IMR-90 (cell line): ENCODE data around the gene C1QL1. TPM values are rescaled to one million over a fixed set of nuclear protein-coding genes. Genes with fewer than 3 reads are reported as not detected.

ENCODE experiments used
- ATAC-seq: fragments of 200-7000 bp; cut with Tn5 transposase; 2 replicates; pipeline ENCODE4 v1.9.1; 2020; ENCODE audit warnings: low read depth, mild to moderate bottlenecking, moderate library complexity
- BruUV-seq: library from RNA; stranded (reverse); fragments of 400-500 nt; replicated peaks from 2 replicates; lab custom pipeline; 2021; lab: Mats Ljungman, UMichigan
- CTCF ChIA-PET: fragments of 300-600 bp; formaldehyde crosslinking; extraction: SDS; loops from one replicate; lab custom pipeline; 2021; ENCODE audit warnings: antibody characterized with exemption; lab: Yijun Ruan, JAX
- POLR2A ChIA-PET: fragments of 300-600 bp; sonication (Branson Sonifier 250); formaldehyde crosslinking; loops from one replicate; lab custom pipeline; 2022; ENCODE audit warnings: antibody characterized with exemption; ENCODE audit not compliant: unreplicated experiment; lab: Charles Lee
- DNase-seq: peaks from one replicate; pipeline ENCODE4 v3.0.0; 2013
- H2AFZ ChIP-seq: replicated peaks from 2 replicates; pipeline ENCODE3; 2013; ENCODE audit warnings: low read length, mild to moderate bottlenecking; ENCODE audit not compliant: poor library complexity
- H2AK5ac ChIP-seq: 2 replicates; pipeline ENCODE4 v1.6.1; 2013; ENCODE audit warnings: low read depth, low read length, inconsistent platforms
- H2AK9ac ChIP-seq: replicated peaks from 2 replicates; pipeline ENCODE3; 2013; ENCODE audit warnings: mild to moderate bottlenecking, low read depth, low read length, moderate library complexity; ENCODE audit not compliant: poor library complexity
- H2BK120ac ChIP-seq: 2 replicates; pipeline ENCODE4 v1.6.1; 2013; ENCODE audit warnings: low read depth, low read length, inconsistent platforms
- H2BK15ac ChIP-seq: 3 replicates; pipeline ENCODE4 v1.6.1; 2013; ENCODE audit warnings: low read depth, low read length, inconsistent platforms
- H2BK20ac ChIP-seq: 2 replicates; pipeline ENCODE4 v1.6.1; 2013; ENCODE audit warnings: low read depth, mild to moderate bottlenecking, inconsistent platforms, low read length, moderate library complexity
- H2BK5ac ChIP-seq: 2 replicates; pipeline ENCODE4 v1.6.1; 2013; ENCODE audit warnings: mild to moderate bottlenecking, low read depth, low read length, inconsistent platforms; ENCODE audit not compliant: poor library complexity, severe bottlenecking
- H3K14ac ChIP-seq: replicated peaks from 2 replicates; pipeline ENCODE4 v1.6.1; 2013; ENCODE audit warnings: low read depth, low read length, inconsistent platforms
- H3K18ac ChIP-seq: 2 replicates; pipeline ENCODE4 v1.6.1; 2013; ENCODE audit warnings: low read depth, low read length, control low read depth
- H3K23ac ChIP-seq: 2 replicates; pipeline ENCODE4 v1.6.1; 2013; ENCODE audit warnings: low read depth, low read length, inconsistent platforms
- H3K27ac ChIP-seq: 2 replicates; pipeline ENCODE4 v1.5.1; 2013; ENCODE audit warnings: mild to moderate bottlenecking, control low read depth, low read length; ENCODE audit not compliant: insufficient read depth
- H3K27me3 ChIP-seq: 2 replicates; pipeline ENCODE4 v1.6.1; 2013; ENCODE audit warnings: low read length; ENCODE audit not compliant: control insufficient read depth, insufficient read depth
- H3K36me3 ChIP-seq: 2 replicates; pipeline ENCODE4 v1.6.1; 2013; ENCODE audit warnings: low read length, mixed read lengths; ENCODE audit not compliant: control insufficient read depth, insufficient read depth
- H3K4ac ChIP-seq: 2 replicates; pipeline ENCODE4 v1.6.1; 2013; ENCODE audit warnings: low read depth, low read length, inconsistent platforms
- H3K4me1 ChIP-seq: 2 replicates; pipeline ENCODE4 v1.6.1; 2013; ENCODE audit warnings: low read length, mixed read lengths; ENCODE audit not compliant: control insufficient read depth, insufficient read depth
- H3K4me2 ChIP-seq: 2 replicates; pipeline ENCODE4 v1.6.1; 2013; ENCODE audit warnings: low read depth, mild to moderate bottlenecking, control low read depth, low read length, moderate library complexity
- H3K4me3 ChIP-seq: 2 replicates; pipeline ENCODE4 v1.5.1; 2013; ENCODE audit warnings: low read depth, mild to moderate bottlenecking, control low read depth, low read length, moderate library complexity; ENCODE audit not compliant: insufficient read depth
- H3K56ac ChIP-seq: 2 replicates; pipeline ENCODE4 v1.6.1; 2013; ENCODE audit warnings: low read length, inconsistent platforms; ENCODE audit not compliant: insufficient read depth; ENCODE audit errors: extremely low read depth
- H3K79me1 ChIP-seq, 2 experiments: 2 replicates each; pipeline ENCODE4 v1.6.1; 2013; ENCODE audit warnings: low read length in 2 of 2, inconsistent platforms in 1 of 2, low read depth in 1 of 2
- H3K9ac ChIP-seq: 2 replicates; pipeline ENCODE4 v1.6.1; 2013; ENCODE audit warnings: low read depth, low read length, control low read depth
- H3K9me1 ChIP-seq: 2 replicates; pipeline ENCODE4 v1.6.1; 2013; ENCODE audit warnings: low read length, inconsistent platforms; ENCODE audit not compliant: insufficient read depth
- H3K9me3 ChIP-seq: 2 replicates; pipeline ENCODE4 v1.6.1; 2013; ENCODE audit warnings: low read length; ENCODE audit not compliant: control insufficient read depth, insufficient read depth
- H4K20me1 ChIP-seq: 2 replicates; pipeline ENCODE4 v1.6.1; 2013; ENCODE audit warnings: low read length, inconsistent platforms; ENCODE audit not compliant: insufficient read depth
- H4K5ac ChIP-seq: 2 replicates; pipeline ENCODE4 v1.6.1; 2013; ENCODE audit warnings: mild to moderate bottlenecking, low read depth, low read length, control low read depth
- H4K8ac ChIP-seq, 2 experiments: 2 replicates each; pipeline ENCODE4 v1.6.1; 2013; ENCODE audit warnings: low read depth in 2 of 2, low read length in 2 of 2, control low read depth in 1 of 2, inconsistent platforms in 1 of 2
- H4K91ac ChIP-seq: 2 replicates; pipeline ENCODE4 v1.6.1; 2013; ENCODE audit warnings: low read depth, low read length, inconsistent platforms; ENCODE audit not compliant: insufficient read depth
- BHLHE40 ChIP-seq: fragments of 150-350 bp; IDR thresholded peaks from 2 replicates; pipeline ENCODE4 v1.6.1; 2016; ENCODE audit warnings: mild to moderate bottlenecking, low read depth, low read length
- FOS ChIP-seq: fragments of 150-350 bp; IDR thresholded peaks from 2 replicates; pipeline ENCODE4 v1.6.1; 2016; ENCODE audit warnings: low read depth, low read length
- MAFK ChIP-seq: IDR thresholded peaks from 2 replicates; pipeline ENCODE4 v1.6.1; 2012; ENCODE audit warnings: low read depth, low read length, improper control_type of control experiment
- MAZ ChIP-seq: IDR thresholded peaks from 2 replicates; pipeline ENCODE4 v1.6.1; 2012; ENCODE audit warnings: low read depth, mild to moderate bottlenecking, low read length, improper control_type of control experiment, moderate library complexity, borderline replicate concordance
- MXI1 ChIP-seq: IDR thresholded peaks from 2 replicates; pipeline ENCODE4 v1.6.1; 2012; ENCODE audit warnings: low read depth, mild to moderate bottlenecking, low read length, moderate library complexity, borderline replicate concordance
- NFE2L2 ChIP-seq: fragments of 150-350 bp; IDR thresholded peaks from 2 replicates; pipeline ENCODE4 v1.6.1; 2016; ENCODE audit warnings: low read depth, mild to moderate bottlenecking, low read length
- WGBS, 2 experiments: methylation state at CpG; one replicate each; pipeline versions ENCODE4 v1.1.5 to v1.1.7; 2013; ENCODE audit warnings: missing lambda C conversion rate in 2 of 2; ENCODE audit not compliant: insufficient read length in 1 of 2; ENCODE audit errors: extremely low coverage in 2 of 2; 5-methylcytosine and 5-hydroxymethylcytosine counted together
- dilution Hi-C: fragments of 300-500 bp; cut with HindIII; formaldehyde crosslinking; loops from one replicate; pipeline ENCODE4 v1.14.3; 2018; ENCODE audit warnings: low sequenced_read_pairs; ENCODE audit not compliant: unreplicated experiment
- in situ Hi-C: fragments of 300-500 bp; cut with MboI; formaldehyde crosslinking; loops from 3 replicates; pipeline ENCODE4 v1.14.3; 2019; ENCODE audit warnings: low sequenced_read_pairs, inconsistent platforms, mixed read lengths
- intact Hi-C: fragments of 100-400 bp; cut with micrococcal nuclease; formaldehyde crosslinking; loops from 2 replicates; pipeline ENCODE4 v1.10.0; 2022
- polyA plus RNA-seq, 3 experiments: library from polyadenylated mRNA; depleted of rRNA; stranded (reverse); fragments of >200 nt; gene quantifications; 2 replicates each; pipeline ENCODE4 v1.2.3, GENCODE V29; 2012; ENCODE audit warnings: low replicate concordance in 1 of 3
- total RNA-seq: library from RNA; depleted of rRNA; stranded (reverse); fragments of >200 nt; gene quantifications from 2 replicates; pipeline ENCODE4 v1.2.3, GENCODE V29; 2012

C1QL1 gene
- total and polyA plus RNA-seq, 2 of the 4 experiments (the other 2 are of a cell fraction), result 0.18 to 0.84 TPM

DNA sequence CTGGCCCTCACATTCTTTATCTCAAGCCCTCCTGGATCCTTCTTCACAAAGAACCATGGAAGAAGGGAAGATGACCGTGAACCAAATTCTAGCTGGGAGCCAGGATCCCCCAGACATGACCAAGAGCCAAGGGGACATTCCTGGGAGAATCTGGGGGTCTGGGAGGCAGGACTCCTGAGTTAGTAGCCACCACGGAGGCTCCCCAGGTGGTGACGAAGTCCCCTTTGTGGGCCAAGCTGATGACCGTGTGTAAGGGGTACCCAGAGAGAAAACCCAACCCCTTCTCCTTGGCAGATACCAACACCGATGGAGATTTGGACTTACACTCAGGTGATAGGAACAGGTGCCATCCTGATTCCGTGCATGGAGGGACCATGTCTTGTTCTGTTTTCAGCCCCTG, 46.0 kb downstream of the C1QL1 start:
- Histone ChIP-seq H3K18ac (no peak overlapping the region), H3K79me1 (no peaks in the 10 kb centered on the region), H2AK5ac (no peak overlapping the region), H2AK9ac (peak overlapping the region; percentile 7), H2BK120ac (no peak overlapping the region), H4K8ac (no peak overlapping the region), H4K5ac (no peak overlapping the region), H2BK5ac (no peak overlapping the region), H3K9me3 (no peaks in the 10 kb centered on the region), H3K36me3 (peaks cover 5% of the 10 kb centered on the region), H3K4me3 (no peak overlapping the region), H3K56ac (no peak overlapping the region), H3K27me3 (peaks cover 5% of the 10 kb centered on the region; the same call in 1 of the 2 replicates), H3K27ac (no peak overlapping the region), H3K4me2 (no peak overlapping the region), H3K4ac (no peak overlapping the region), H3K4me1 (peaks cover 3% of the 10 kb centered on the region; the same call in 1 of the 2 replicates), H4K20me1 (no peaks in the 10 kb centered on the region), H4K91ac (no peak overlapping the region), H3K9ac (no peak overlapping the region), H2BK15ac (no peak overlapping the region), H3K23ac (no peak overlapping the region), H3K14ac (no peak overlapping the region), H3K9me1 (no peaks in the 10 kb centered on the region), H2BK20ac (no peak overlapping the region), H2AFZ (no peak overlapping the region)
- CTCF ChIA-PET, result interaction anchor here (6.6 kb wide), 1 partner anchor 98 kb away, joined by 62 read pairs; no protein-coding TSS in a partner anchor
- DNase-seq, result no peak
- intact Hi-C loops (no loop called here), in situ Hi-C loops (no loop called here), dilution Hi-C loops (no loop called here)
- no peak for TF ChIP-seq MAZ
- no peak for TF ChIP-seq NFE2L2
- no peak for TF ChIP-seq MAFK
- no peak for TF ChIP-seq MXI1
- no peak for TF ChIP-seq BHLHE40
- no peak for TF ChIP-seq FOS
- no CpG with 5 or more reads among the region's 6 CpGs for WGBS, 2 experiments
- no TSS peak for BruUV-seq
- POLR2A ChIA-PET, result no interaction called here
- ATAC-seq, result no peak
